Activated effector memory CD4-positive, alpha-beta T cell treated with Interleukin-2 at 50 U/mL for 16 hours (primary cell): ENCODE measurements around the gene NOC3L.
"Not testable (repeated sequence)": the region's sequence is repeated elsewhere in the genome, so short reads cannot be mapped to it uniquely, and the experiment has no call there.

Experiments used
- DNase-seq: peaks from one replicate; pipeline ENCODE4 v3.0.0-alpha.2; 2020

NOC3L gene

DNA sequence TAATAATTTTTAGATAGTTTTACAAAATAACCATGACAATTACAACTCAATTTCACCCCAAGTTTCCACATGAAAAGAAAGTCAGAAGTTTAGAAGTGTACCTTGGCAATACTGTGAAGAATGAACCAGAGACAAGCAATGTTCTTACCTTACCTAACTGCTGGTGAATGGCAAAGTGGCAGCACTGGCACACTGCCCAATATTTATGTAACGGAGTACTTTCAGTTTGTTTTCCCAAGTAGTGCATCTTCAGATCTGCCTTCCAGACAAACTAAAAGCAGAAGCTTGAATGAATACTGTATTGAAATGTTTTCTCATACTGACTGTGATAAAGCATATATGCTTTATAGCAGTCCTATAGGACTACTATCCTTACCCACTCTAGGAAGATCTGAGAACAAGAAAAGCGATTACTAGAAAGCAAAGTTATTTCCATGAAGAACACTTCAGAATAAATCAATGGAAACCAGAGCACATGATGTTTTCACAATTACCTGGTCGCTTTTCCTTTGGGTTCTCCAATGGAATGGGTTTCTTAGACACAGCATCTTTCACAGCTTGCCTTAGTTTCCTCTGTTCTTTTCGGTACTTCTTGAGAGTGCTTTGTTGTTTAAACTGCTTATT is 1.5 kb downstream of the NOC3L start:
- no peak for DNase-seq

DNA sequence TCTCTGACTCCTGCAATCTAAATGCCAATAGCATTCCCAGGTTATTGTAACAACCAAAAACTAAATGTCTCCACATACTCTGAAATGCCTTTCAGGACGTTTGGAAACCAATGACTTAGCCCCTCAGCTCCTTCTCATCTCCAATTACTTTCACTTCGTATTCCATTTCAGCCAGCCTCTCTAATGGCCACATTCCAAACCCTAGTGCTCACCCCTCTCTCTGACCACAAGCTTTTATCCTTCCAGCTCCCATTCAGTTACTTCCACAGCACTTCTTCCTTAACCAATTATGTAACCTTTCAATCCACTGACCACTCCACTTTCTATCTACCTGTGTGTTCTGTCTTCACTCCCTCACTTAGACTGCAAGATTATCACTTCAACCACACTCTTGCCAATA is 4.3 kb downstream of the NOC3L start:
- no peak for DNase-seq

DNA sequence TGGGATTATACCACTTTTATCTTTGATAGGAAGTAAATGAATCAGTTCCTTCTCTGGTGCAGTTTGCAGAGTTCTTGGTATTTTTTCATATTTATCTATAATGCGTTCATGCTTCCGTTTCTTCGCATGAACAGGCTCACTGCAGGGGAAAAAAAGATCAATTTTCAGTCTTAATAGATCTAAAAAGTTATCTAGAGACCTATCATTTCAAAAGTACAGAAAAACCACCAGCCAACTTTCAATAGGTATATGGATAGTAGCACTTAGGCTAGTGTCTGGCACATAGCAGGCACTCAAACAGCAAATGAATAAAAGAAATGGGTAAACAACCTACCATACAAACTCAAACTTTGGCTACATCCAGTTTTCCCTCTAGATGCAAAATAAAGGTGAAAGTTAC is 5.5 kb downstream of the NOC3L start:
- no peak for DNase-seq

DNA sequence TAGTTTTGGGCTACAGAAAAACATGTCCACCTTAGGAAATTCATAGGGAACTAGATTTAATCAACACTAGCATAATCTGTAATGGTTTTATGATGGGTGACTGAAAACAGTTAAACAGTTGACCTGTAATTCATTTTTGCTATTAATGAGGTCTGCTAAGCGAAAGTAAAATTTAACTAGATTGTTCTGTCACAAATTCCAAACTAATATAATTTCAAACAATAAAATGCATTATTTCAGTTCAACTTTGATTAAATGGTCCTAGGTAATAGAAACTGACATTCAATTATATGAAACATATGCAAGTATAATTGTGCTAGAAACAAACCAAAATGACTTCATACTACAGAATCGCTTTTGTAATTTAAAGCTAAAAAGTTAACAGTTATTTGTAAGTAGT is 6.9 kb downstream of the NOC3L start:
- no peak for DNase-seq

DNA sequence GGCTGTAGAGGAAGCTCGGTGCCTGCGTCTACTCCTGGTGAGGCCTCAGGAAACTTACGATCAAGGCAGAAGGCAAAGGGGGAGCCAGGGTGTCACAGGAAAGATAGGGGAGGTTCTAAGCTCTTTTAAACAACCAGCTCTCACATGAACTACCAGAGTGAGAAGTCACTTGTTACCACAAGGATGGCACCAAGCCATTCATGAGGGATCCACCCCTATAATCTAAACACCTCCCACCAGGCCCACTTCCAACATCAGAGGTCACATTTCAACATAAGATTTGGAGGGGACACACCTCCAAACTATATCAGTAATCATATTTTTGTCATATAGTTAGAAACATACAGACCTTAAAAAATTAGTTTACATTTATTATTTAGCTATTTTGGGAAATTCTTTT is 9.4 kb downstream of the NOC3L start:
- DNase-seq, result no peak

DNA sequence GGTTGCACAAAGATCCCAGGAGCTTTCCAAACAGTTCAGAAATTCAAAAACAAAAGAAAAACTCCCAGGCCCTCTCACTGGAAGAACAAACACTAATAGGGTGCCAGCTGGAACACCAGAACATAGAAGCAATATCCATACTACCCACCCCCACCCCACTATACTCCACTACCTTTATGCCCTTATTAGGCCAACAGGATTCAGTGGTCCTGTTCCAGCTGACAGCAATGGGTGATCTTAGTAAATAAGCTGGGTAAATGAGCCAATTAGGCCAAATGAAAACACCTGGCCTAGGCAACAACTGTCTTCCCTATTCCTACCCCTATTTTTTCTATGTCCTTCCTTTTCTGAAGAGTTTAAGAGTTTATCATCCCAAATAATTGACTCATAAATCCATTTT is 11.7 kb downstream of the NOC3L start:
- no peak for DNase-seq

DNA sequence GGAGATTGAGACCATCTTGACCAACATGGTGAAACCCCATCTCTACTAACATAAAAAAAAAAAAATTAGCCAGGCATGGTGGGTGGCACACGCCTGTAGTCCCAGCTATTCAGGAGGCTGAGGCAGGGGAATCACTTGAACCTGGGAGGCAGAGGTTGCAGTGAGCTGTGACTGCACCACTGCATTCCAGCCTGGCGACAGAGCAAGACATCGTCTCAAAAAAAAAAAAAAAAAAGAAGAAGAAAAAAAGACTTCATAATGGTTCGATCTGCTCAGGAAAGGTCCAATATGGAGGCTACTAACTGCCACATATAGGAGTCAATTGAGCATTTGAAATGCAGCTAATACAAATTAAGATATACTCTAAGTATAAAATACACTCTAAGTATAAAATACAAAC is 12.2 kb downstream of the NOC3L start:
- DNase-seq, result not testable (repeated sequence)

DNA sequence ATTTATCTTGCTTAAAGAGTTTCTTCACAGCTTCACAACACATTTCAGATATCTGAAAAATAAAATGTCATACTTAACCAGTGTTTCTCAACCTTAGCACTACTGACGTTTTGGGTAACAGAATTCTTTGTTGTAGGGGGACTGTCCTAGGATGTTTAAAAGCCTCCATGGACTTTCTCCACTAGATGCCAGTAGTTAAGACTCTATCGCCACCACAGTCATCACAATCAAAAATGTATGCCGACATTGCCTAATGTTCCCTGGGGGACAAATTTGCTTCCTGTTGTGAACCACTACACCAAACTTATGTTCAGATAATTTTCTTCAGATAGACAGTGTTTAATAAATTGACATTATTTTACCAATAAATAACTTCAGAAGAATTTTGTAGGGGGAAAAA is 13.4 kb downstream of the NOC3L start:
- no peak for DNase-seq

DNA sequence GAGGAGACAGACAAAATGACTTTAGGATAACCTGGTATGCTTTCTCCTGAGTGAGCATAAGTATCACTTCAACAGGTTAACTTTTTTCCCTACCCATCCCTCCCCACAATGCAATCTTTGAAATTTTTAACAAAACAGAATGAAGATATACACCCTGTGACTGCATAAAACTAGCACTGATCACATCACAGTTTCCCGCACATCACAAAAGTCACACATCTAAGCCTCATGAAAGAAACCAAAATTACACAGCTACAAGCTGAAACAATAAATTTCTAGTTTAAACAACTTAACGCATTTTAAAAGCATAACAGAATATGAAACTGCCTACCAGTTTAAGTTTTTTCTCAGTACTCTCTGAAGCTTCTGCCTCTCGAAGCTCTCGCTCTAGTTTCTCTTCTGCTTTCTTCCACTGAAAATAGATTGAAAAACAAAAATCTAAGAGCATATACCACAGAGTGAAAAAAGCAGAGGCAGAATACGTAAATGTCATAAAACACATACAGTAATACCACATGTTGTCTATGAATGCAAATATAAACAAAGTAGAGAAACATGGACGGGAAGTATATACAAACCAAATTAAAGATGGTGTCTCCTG is 18.1 kb downstream of the NOC3L start:
- no peak for DNase-seq

DNA sequence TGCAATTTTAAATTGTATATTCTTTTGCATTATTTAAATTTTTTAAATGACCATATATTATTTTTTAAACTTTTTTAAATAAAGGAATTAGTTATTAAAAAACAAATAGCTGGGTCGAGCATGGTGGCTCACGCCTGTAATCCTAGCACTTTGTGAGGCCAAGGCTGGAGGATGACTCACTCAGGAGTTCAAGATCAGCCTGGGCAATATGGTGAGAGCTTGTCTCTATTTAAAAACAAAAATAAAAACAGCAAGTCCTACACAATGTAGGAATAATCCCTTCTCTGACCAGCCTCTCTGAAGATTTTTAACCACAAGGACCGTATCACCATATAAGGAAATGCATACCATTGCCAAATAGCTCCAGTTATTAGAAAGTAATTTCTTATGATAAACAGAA is 19.6 kb downstream of the NOC3L start:
- no peak for DNase-seq

DNA sequence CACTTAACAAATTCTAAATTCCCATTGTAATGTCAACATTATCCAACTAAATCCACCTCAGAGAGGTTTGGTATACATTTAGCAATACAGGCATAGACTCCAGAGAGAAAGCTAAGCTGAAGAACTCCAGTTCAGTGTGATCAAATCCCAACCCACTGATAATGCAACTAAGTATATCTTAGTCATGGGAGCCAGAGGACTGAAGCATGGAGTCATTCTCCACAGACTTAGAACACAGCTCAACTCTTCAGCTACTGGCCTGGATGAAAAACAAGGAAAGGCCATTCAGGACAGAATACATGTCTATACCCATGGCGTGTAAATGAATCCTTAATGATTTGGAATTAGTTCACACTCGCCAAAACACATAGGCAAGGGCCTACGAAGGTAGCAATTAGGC is 27.9 kb downstream of the NOC3L start:
- no peak for DNase-seq

DNA sequence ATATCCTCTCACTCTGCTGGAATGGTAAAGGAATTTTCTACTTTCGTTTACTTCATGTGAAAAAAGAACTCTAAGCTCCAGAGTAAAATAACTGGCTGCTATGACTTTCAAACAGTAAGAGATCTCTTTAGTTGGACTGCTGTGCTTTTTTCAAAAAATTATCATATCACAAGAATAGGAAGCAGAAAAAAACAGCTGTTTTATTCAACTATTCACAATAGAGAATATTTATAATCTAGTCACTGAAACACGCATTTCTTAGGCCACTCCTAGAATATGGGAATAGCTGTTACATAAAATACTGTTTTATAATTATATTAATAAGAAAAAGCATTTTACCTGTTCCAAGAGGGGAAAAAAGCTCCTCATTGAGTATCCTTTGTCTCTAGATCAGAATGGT is 29.7 kb downstream of the NOC3L start:
- no peak for DNase-seq

DNA sequence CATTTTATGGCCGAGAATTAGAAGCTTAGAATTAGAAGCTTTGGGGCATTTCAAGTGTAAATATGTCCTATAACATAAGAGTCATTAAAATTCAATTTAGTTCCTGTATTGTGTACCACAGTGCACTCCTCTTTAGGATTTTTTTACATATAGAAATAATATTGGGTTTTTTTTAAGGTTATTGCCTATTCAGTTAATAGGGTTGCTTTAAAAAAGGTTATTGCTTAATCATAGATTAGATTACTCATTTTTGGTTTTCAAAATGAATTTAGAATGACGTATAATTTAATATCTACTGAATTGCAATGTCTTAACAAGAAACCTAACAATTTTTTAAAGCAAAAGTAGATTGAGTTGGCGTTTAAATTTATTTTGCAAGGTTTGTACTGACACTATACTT is 34.1 kb downstream of the NOC3L start:
- no peak for DNase-seq

DNA sequence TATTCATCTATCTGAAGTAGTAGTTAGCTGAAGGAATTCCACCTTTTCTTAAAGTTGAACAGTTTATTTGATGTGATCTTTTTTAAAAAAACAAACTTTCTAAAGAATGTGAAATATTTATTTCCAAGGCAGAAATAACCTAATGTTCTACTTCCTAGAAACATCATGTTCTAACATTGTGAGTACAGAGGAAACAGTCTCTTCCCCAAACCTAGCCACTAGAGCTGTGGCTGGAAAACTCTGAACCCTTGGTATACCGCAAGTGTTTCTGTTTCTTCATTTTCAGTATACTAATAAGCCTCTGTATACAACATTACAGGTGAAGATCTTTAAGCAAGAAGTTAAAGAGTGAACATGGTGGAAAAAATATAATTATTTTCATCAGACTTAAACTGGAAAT is 35.1 kb downstream of the NOC3L start:
- no peak for DNase-seq

DNA sequence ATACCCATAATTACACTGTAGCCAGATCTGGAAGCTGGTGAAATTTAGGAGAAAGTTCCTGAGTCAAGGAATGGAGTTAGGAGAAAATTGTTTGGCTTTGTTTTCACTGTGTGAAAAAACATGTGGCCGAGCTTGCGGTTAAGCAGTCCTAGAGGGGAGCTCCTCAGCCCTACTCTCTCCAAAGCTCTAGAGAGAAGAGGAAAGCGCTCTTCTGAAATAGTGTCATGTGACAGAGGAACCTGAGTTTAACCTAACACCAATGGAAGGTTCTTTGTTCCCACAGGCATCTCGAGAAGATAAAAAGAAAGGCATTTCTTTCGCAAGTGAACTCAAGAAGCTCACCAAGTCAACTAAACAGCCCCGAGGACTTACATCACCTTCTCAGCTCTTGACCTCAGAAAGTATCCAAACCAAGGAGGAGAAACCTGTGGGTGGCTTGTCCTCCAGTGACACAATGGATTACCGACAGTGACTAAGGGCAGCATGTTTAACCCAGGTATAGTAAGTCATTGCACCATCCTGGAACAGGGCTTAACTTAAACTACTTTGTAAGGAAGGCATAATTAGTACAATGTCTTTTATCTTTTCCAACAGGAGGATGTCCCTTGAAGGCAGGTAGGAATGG is 38.0 kb downstream of the NOC3L start:
- DNase-seq, result no peak

DNA sequence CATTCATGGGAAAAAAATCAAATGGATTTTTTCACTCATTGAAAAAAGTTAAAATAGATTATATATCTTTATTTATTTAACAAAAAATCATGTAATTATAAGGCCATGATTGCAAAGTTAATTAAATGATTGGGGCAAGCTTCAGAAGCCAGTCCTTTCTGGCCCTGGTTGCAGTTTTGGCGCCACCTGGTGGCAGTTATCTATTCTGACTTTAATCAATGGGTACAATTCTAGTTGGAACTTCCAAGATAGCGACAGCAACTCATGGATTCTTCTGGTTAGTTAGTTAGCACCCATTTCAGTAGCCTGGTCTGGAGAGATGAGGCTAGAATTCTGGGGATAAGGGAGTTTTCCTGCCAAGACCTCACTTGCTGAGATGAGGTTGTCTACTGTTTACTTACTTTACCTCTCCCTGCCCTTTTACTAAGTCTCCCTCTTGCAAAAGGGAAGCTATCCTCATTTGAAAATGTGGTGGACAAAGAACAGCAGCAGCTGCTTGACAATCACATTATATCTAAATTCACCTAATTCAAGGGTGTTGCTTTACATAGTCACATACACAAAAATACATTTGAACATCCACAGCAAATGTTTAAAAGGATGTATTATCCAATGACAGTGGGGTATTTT is 42.3 kb downstream of the NOC3L start:
- DNase-seq, result peak; percentile 10

DNA sequence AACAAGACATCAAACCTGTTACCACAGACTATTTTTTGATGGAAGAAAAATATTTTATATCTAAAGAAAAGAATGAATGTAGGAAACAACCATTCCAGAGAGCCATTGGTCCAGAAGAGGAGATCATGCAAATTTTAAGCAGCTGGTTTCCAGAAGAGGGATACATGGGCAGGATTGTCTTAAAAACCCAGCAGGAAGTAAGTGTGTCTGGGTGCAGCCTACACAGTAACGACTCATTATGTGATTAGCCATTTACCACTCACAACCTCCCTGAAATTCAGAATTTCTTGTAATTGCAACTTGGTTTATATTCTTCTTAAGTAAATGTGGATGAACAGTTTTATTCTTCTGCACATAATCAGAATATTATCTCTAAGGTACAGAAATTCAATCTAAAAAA is 46.2 kb downstream of the NOC3L start:
- no peak for DNase-seq

DNA sequence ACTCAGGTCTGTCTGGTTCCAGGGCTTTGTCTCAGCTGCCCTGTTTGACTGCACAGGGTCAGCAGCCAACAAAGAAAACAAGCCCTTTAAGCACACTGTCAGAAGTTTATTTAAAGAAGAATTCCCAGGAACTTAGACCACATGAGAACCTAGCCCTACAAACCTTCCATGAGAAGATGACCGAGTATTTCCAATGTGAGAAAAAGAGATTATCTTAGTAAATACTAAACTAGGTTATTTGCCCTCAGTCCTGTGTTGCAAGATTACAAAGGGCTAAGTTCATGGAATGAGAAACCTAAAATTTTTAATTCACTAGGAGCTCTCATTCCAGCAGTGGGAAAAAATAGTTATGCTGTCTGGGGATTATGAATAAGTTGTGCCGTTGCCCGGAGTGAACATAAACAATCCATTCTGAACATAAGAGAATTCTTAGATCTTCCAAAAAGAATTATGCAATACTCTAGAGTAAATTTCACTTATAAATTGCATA is 46.7 kb downstream of the NOC3L start:
- DNase-seq, result no peak

DNA sequence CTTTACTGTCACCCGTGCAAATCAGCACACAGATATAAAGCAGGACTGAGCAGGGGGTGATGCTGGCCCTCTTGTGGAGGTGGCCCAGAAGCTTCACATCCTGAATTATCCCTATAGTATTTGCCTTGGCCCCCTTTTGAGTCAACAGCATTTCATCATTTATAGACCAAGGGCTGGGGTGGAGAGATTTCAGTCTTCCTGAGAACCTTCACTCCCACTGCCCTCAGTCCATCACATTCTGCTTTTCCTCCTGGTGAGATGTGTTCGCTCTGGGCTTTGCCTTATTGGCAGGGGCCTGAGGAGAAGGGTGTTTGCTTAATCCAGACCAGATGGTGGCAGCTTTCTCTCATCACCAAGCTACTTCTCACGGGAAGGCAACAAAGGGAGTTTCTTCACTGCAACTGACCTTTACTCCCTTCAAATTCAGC is 47.7 kb downstream of the NOC3L start:
- no peak for DNase-seq

DNA sequence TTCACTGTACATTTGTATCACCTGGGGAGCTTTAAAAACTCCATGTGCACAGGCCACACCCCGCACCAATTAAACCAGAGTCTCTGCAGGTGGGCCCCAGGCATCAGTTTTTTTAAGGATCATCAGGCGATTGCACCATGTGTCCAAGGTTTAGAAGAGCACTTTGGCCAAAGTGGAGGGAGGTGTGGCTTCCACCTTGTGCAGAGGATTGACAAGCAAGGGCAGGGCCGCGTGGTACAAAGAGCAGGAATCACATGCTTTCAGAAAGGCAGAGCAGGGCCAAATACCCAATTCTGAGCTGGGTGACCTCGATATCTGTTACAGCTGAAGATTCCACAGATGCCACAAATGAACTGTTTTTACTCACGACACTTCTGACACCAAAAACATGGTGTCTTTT is 52.4 kb downstream of the NOC3L start:
- no peak for DNase-seq

DNA sequence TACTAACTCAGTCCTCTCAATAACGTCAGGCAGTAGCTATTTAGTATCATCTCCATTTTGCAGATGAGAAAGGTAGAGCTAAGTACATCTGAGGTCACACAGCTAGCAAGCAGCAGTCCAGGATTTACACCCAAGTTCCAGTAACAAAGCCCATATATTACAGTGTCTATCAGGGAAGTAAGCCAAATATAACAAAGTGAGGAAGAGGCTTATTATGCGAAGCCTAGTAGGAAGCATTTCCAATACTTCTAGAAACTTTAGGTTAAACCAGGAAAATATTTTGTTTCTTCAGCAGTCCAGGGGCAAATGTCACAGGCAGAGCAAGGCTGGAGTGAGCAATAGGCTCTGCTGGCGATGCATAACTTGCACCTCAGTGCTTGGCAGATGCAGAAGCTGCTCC is 53.9 kb downstream of the NOC3L start:
- no peak for DNase-seq

DNA sequence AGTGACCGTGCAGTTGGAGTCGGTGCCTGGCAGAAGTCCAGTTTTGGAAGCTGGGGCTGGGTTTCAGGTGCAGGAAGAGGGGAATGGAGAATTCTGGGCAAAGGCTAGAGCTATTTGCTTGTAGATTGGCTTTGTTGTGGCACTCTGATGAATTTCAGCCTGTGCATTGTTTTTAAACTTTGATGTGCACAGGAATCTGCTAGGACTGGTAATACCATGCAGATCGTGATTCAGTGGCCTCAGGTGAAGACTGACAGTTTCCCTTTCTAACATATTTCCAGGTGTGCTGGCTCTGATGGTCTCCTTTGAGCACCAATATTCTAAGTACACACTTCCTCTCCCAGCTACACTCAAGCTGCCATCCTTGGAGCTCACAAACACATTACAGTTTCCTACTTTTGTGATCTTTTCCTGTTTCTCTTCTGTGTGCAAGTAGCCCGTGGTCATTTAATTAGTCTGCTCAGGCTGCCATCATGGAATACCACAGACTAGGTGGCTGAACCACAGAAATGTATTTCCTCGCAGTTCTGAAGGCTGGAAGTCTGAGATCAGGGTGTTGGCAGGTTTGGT is 55.6 kb downstream of the NOC3L start:
- DNase-seq, result no peak

DNA sequence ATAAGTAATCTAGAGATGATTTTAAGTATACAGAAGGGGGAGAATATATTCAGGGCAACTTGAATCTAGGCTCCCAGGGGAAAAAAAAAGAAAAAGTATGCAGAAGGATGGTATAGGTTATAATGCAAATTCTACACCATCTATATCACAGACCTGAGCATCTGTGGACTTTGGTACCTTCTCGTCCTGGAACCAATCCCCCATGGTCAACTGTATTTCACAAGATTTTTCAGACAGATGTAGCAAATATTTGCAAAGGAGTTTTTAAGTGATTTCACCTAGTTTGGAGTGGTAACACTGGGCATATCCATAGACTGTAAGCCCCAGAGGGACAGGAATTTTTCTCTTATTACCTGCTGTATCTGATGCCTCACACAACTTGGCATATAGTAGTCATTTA is 58.8 kb downstream of the NOC3L start:
- DNase-seq, result no peak

DNA sequence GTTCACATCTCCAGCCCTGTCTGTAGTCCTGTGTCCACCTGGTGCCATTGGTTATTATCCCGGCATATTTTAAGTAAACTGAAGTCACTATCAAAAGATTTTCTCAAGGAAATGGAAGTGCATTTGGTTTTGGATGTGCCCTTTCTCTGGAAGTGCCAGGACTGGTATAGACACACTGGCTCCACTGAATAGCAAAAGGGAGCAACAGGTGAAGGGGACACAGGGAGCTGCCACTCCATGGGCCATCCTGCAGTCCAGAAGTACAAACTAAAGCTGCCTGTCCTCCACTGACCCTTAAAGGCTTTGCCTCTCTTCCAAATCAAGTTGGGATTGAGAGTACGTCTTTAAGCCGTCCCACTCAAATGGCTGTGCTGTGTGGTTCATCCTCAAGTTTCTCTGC is 62.7 kb downstream of the NOC3L start:
- no peak for DNase-seq
